A673 (cell line): ENCODE results near the gene PRG3.

Source experiments
- EZH2 ChIP-seq: fragments of 200-600 bp; sonication (generic); IDR thresholded peaks from 2 replicates; pipeline ENCODE4 v1.6.1; 2017; ENCODE audit warnings: borderline replicate concordance, low read depth, mild to moderate bottlenecking, mixed read lengths, antibody characterized with exemption, low read length; ENCODE audit not compliant: poor library complexity, severe bottlenecking
- TF ChIP-seq, protein P1 (sequence below): fragments of 300-800, 200-600 bp; sonication (generic); conservative IDR thresholded peaks from 2 replicates; pipeline ENCODE4 v1.5.1; 2017; ENCODE audit warnings: low read depth, mild to moderate bottlenecking, antibody characterized with exemption, low read length, moderate library complexity, mixed read lengths

DNA sequence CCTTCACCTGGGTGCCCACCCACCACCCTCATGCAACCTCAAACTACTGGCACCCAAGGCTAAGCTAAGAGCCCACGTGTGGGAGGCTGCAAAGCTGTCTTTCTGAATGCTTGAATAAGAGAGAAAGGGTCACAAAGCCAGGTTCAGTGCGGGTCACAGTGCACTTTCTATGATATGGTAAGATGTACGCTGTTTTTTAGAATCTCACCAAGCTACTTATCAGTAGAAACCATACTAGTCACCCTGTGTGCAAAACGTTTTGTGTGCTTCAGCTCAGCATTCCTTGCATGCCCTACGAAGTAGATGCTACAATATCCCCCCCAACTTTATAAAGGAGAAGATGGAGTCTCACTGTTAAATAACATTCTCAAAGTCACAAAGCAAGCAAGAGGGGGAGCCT lies 27.9 kb downstream of the PRG3 start:
- no peak for TF ChIP-seq EZH2
- TF ChIP-seq, protein P1, sequence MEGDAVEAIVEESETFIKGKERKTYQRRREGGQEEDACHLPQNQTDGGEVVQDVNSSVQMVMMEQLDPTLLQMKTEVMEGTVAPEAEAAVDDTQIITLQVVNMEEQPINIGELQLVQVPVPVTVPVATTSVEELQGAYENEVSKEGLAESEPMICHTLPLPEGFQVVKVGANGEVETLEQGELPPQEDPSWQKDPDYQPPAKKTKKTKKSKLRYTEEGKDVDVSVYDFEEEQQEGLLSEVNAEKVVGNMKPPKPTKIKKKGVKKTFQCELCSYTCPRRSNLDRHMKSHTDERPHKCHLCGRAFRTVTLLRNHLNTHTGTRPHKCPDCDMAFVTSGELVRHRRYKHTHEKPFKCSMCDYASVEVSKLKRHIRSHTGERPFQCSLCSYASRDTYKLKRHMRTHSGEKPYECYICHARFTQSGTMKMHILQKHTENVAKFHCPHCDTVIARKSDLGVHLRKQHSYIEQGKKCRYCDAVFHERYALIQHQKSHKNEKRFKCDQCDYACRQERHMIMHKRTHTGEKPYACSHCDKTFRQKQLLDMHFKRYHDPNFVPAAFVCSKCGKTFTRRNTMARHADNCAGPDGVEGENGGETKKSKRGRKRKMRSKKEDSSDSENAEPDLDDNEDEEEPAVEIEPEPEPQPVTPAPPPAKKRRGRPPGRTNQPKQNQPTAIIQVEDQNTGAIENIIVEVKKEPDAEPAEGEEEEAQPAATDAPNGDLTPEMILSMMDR = no peak
